Measurements from ENCODE around the gene COG2. TPM values are rescaled to one million over a fixed set of nuclear protein-coding genes. Genes with fewer than 3 reads are reported as not detected.
A peak's percentile ranks its signal among the peaks of the same experiment; 100 is the strongest.
"Not testable (repeated sequence)": the region's sequence is repeated elsewhere in the genome, so short reads cannot be mapped to it uniquely, and the experiment has no call there.

COG2 gene
- total and polyA plus RNA-seq, 2 experiments from 2014 or later: 14.6 to 16.4 TPM

- H3K79me2 ChIP-seq (ENCODE audit: insufficient read depth): no peaks in the 10 kb centered on the region
- H4K20me1 ChIP-seq (ENCODE audit: insufficient read depth): no peaks in the 10 kb centered on the region
- no peak overlapping the region for H3K4me3 ChIP-seq
- TF ChIP-seq EZH2phosphoT487 (IDR thresholded peaks at IDR 0.05; ENCODE audit: insufficient read depth, low read depth): no peak
- no peak for TF ChIP-seq EZH2 (IDR thresholded peaks at IDR 0.05; ENCODE audit: insufficient read depth, poor library complexity, severe bottlenecking)
- H3K4me1 ChIP-seq (ENCODE audit: insufficient read depth): no peaks in the 10 kb centered on the region
- DNase-seq: peak; percentile 62
- H3K9me2 ChIP-seq (ENCODE audit: insufficient read depth): no peaks in the 10 kb centered on the region
- no peaks in the 10 kb centered on the region for H3K36me3 ChIP-seq (ENCODE audit: low read depth)
- in situ Hi-C loops (cut with MboI): no loop called here
- no peak overlapping the region for H3K9ac ChIP-seq
- H3K9me3 ChIP-seq (ENCODE audit: low read depth): no peaks in the 10 kb centered on the region
- no peaks in the 10 kb centered on the region for H3K27me3 ChIP-seq (replicated peaks; ENCODE audit: insufficient read depth)
- H3K27ac ChIP-seq: no peak overlapping the region
- peak overlapping the region; percentile 41; the same call in 1 of the 2 replicates for H2AFZ ChIP-seq
- H3F3A ChIP-seq (ENCODE audit: insufficient read depth): no peaks in the 10 kb centered on the region
- H3K4me2 ChIP-seq (ENCODE audit: unreplicated experiment): no peak overlapping the region
- WGBS, 2 experiments (ENCODE audit: low coverage in 1 of 2, low lambda C conversion rate in 2 of 2, missing lambda C conversion rate in 2 of 2): 50 to 58% methylated on average over 7 of the region's 7 CpGs
These were observed 54.6 kb downstream of the COG2 start for GRCh38 chr1:230696722-230697437.

- no peaks in the 10 kb centered on the region for H3K9me3 ChIP-seq (ENCODE audit: low read depth)
- H3K4me3 ChIP-seq: no peak overlapping the region
- H3K4me1 ChIP-seq (ENCODE audit: insufficient read depth): no peaks in the 10 kb centered on the region
- DNase-seq: no peak
- TF ChIP-seq EZH2 (IDR thresholded peaks at IDR 0.05; ENCODE audit: insufficient read depth, poor library complexity, severe bottlenecking) (no peak), EZH2phosphoT487 (IDR thresholded peaks at IDR 0.05; ENCODE audit: insufficient read depth, low read depth) (no peak)
- H3K79me2 ChIP-seq (ENCODE audit: insufficient read depth): no peaks in the 10 kb centered on the region
- no peak overlapping the region for H3K9ac ChIP-seq
- in situ Hi-C loops (cut with MboI): no loop called here
- no peak overlapping the region for H3K27ac ChIP-seq
- H3K9me2 ChIP-seq (ENCODE audit: insufficient read depth): no peaks in the 10 kb centered on the region
- WGBS, 2 experiments (ENCODE audit: low coverage in 1 of 2, low lambda C conversion rate in 2 of 2, missing lambda C conversion rate in 2 of 2): 91 to 92% methylated on average over 14 of the region's 14 CpGs
- no peak overlapping the region for H2AFZ ChIP-seq
- no peaks in the 10 kb centered on the region for H3K36me3 ChIP-seq (ENCODE audit: low read depth)
- no peaks in the 10 kb centered on the region for H4K20me1 ChIP-seq (ENCODE audit: insufficient read depth)
- no peak overlapping the region for H3K4me2 ChIP-seq (ENCODE audit: unreplicated experiment)
- no peaks in the 10 kb centered on the region for H3F3A ChIP-seq (ENCODE audit: insufficient read depth)
- H3K27me3 ChIP-seq (replicated peaks; ENCODE audit: insufficient read depth): no peaks in the 10 kb centered on the region
These were observed 55.8 kb downstream of the COG2 start for GRCh38 chr1:230698130-230698529.

- H3K27me3 ChIP-seq (replicated peaks; ENCODE audit: insufficient read depth); H2AFZ ChIP-seq; H3K36me3 ChIP-seq (ENCODE audit: low read depth); H3K9ac ChIP-seq; H4K20me1 ChIP-seq (ENCODE audit: insufficient read depth); H3K4me2 ChIP-seq (ENCODE audit: unreplicated experiment); DNase-seq; H3F3A ChIP-seq (ENCODE audit: insufficient read depth); H3K4me1 ChIP-seq (ENCODE audit: insufficient read depth); in situ Hi-C loops (cut with MboI); H3K4me3 ChIP-seq; H3K9me2 ChIP-seq (ENCODE audit: insufficient read depth); H3K27ac ChIP-seq; H3K9me3 ChIP-seq (ENCODE audit: low read depth); H3K79me2 ChIP-seq (ENCODE audit: insufficient read depth): not testable (repeated sequence)
These were observed 56.7 kb downstream of the COG2 start for GRCh38 chr1:230698964-230699363.

GRCh38 chr1:230699716-230700115, 57.4 kb downstream of the COG2 start:
- no peaks in the 10 kb centered on the region for H4K20me1 ChIP-seq (ENCODE audit: insufficient read depth)
- H3K9me3 ChIP-seq (ENCODE audit: low read depth): no peaks in the 10 kb centered on the region
- no peaks in the 10 kb centered on the region for H3K9me2 ChIP-seq (ENCODE audit: insufficient read depth)
- no peak overlapping the region for H3K4me3 ChIP-seq
- no peak overlapping the region for H3K4me2 ChIP-seq (ENCODE audit: unreplicated experiment)
- no peak overlapping the region for H2AFZ ChIP-seq
- H3K4me1 ChIP-seq (ENCODE audit: insufficient read depth): no peaks in the 10 kb centered on the region
- in situ Hi-C loops (cut with MboI): no loop called here
- no peaks in the 10 kb centered on the region for H3K79me2 ChIP-seq (ENCODE audit: insufficient read depth)
- no peak overlapping the region for H3K9ac ChIP-seq
- H3K27me3 ChIP-seq (replicated peaks; ENCODE audit: insufficient read depth): no peaks in the 10 kb centered on the region
- WGBS, 2 experiments (ENCODE audit: low coverage in 1 of 2, low lambda C conversion rate in 2 of 2, missing lambda C conversion rate in 2 of 2): 63 to 71% methylated on average over 1 of the region's 1 CpG
- H3K27ac ChIP-seq: no peak overlapping the region
- H3K36me3 ChIP-seq (ENCODE audit: low read depth): no peaks in the 10 kb centered on the region
- no peak for DNase-seq
- no peaks in the 10 kb centered on the region for H3F3A ChIP-seq (ENCODE audit: insufficient read depth)
- TF ChIP-seq EZH2 (IDR thresholded peaks at IDR 0.05; ENCODE audit: insufficient read depth, poor library complexity, severe bottlenecking): no peak
- no peak for TF ChIP-seq EZH2phosphoT487 (IDR thresholded peaks at IDR 0.05; ENCODE audit: insufficient read depth, low read depth)

- no peaks in the 10 kb centered on the region for H3K36me3 ChIP-seq (ENCODE audit: low read depth)
- H3K27me3 ChIP-seq (replicated peaks; ENCODE audit: insufficient read depth): no peaks in the 10 kb centered on the region
- H3K9ac ChIP-seq: no peak overlapping the region
- H2AFZ ChIP-seq: no peak overlapping the region
- TF ChIP-seq EZH2phosphoT487 (IDR thresholded peaks at IDR 0.05; ENCODE audit: insufficient read depth, low read depth) (no peak), EZH2 (IDR thresholded peaks at IDR 0.05; ENCODE audit: insufficient read depth, poor library complexity, severe bottlenecking) (no peak)
- 70 to 75% methylated on average over 4 of the region's 4 CpGs for WGBS, 2 experiments (ENCODE audit: low coverage in 1 of 2, low lambda C conversion rate in 2 of 2, missing lambda C conversion rate in 2 of 2)
- H3K4me3 ChIP-seq: no peak overlapping the region
- no peak overlapping the region for H3K27ac ChIP-seq
- in situ Hi-C loops (cut with MboI): no loop called here
- H3K4me1 ChIP-seq (ENCODE audit: insufficient read depth): no peaks in the 10 kb centered on the region
- H3K9me2 ChIP-seq (ENCODE audit: insufficient read depth): no peaks in the 10 kb centered on the region
- no peaks in the 10 kb centered on the region for H4K20me1 ChIP-seq (ENCODE audit: insufficient read depth)
- H3K9me3 ChIP-seq (ENCODE audit: low read depth): no peaks in the 10 kb centered on the region
- H3F3A ChIP-seq (ENCODE audit: insufficient read depth): no peaks in the 10 kb centered on the region
- DNase-seq: no peak
- no peaks in the 10 kb centered on the region for H3K79me2 ChIP-seq (ENCODE audit: insufficient read depth)
- H3K4me2 ChIP-seq (ENCODE audit: unreplicated experiment): no peak overlapping the region
These were observed 57.9 kb downstream of the COG2 start for GRCh38 chr1:230700132-230700531.

Data from GM23248 (cell line).